Measurements from ENCODE around the gene ATP6AP1. TPM values are rescaled to one million over a fixed set of nuclear protein-coding genes. Genes with fewer than 3 reads are reported as not detected.
"Not testable (repeated sequence)": the region's sequence is repeated elsewhere in the genome, so short reads cannot be mapped to it uniquely, and the experiment has no call there.

ATP6AP1 gene
- total and polyA plus RNA-seq, 9 of the 15 experiments (the other 6 are each of a cell fraction or from before 2014, with no cell fraction given), result 8.3 to 90.5 (median 52.9) TPM

- H3K79me2 ChIP-seq (ENCODE audit: control insufficient read depth, insufficient read depth, low read length); CTCF ChIA-PET (ENCODE audit: low intra/inter-chr PET ratio); H3K27ac ChIP-seq (ENCODE audit: extremely low read depth, low read depth, low read length); BruUV-seq (replicated peaks); H3K27me3 ChIP-seq (ENCODE audit: control insufficient read depth in 2 of 2, insufficient read depth in 2 of 2, low read length in 2 of 2); FAIRE-seq; H3K36me3 ChIP-seq (ENCODE audit: control insufficient read depth, insufficient read depth, low read length); POLR2A ChIA-PET; H3K4me3 ChIP-seq; intact Hi-C loops (cut with micrococcal nuclease); DNase-seq (ENCODE audit: extremely low read depth in 1 of 4, low spot score in 3 of 4); H2AFZ ChIP-seq (ENCODE audit: low read depth, low read length); H3K9ac ChIP-seq (ENCODE audit: insufficient read depth in 1 of 2, low read depth in 2 of 2, low read length in 2 of 2); in situ Hi-C loops (cut with MboI); H3K4me2 ChIP-seq (ENCODE audit: insufficient read depth, low read length); H4K20me1 ChIP-seq (replicated peaks; ENCODE audit: control insufficient read depth, insufficient read depth, low read length); H3K9me1 ChIP-seq (ENCODE audit: control insufficient read depth, insufficient read depth, low read length); H3K9me3 ChIP-seq (replicated peaks; ENCODE audit: control insufficient read depth, insufficient read depth, low read depth, low read length): not testable (repeated sequence)
- peak; percentile 63 for ATAC-seq
- no CpG with 5 or more reads among the region's 20 CpGs for WGBS (ENCODE audit: insufficient coverage, low coverage, missing lambda C conversion rate)
- H3K4me1 ChIP-seq (replicated peaks in 1 of 2; ENCODE audit: control insufficient read depth in 2 of 2, insufficient read depth in 2 of 2, low read length in 2 of 2), result peaks cover 5 to 13% of the 10 kb centered on the region in 2 experiments
Measured at GRCh38 chrX:154388094-154388493, 40.4 kb upstream of the ATP6AP1 start.

- H3K4me1 ChIP-seq (replicated peaks in 1 of 2; ENCODE audit: control insufficient read depth in 2 of 2, insufficient read depth in 2 of 2, low read length in 2 of 2); H3K27me3 ChIP-seq (ENCODE audit: control insufficient read depth in 2 of 2, insufficient read depth in 2 of 2, low read length in 2 of 2); H2AFZ ChIP-seq (ENCODE audit: low read depth, low read length); H3K9me3 ChIP-seq (replicated peaks; ENCODE audit: control insufficient read depth, insufficient read depth, low read depth, low read length); H3K27ac ChIP-seq (ENCODE audit: extremely low read depth, low read depth, low read length); H3K9me1 ChIP-seq (ENCODE audit: control insufficient read depth, insufficient read depth, low read length); H3K79me2 ChIP-seq (ENCODE audit: control insufficient read depth, insufficient read depth, low read length); H3K4me3 ChIP-seq; H3K36me3 ChIP-seq (ENCODE audit: control insufficient read depth, insufficient read depth, low read length); intact Hi-C loops (cut with micrococcal nuclease); POLR2A ChIA-PET; BruUV-seq (replicated peaks); DNase-seq (ENCODE audit: extremely low read depth in 1 of 4, low spot score in 3 of 4); H3K4me2 ChIP-seq (ENCODE audit: insufficient read depth, low read length); H3K9ac ChIP-seq (ENCODE audit: insufficient read depth in 1 of 2, low read depth in 2 of 2, low read length in 2 of 2); CTCF ChIA-PET (ENCODE audit: low intra/inter-chr PET ratio); H4K20me1 ChIP-seq (replicated peaks; ENCODE audit: control insufficient read depth, insufficient read depth, low read length); in situ Hi-C loops (cut with MboI): not testable (repeated sequence)
- peak; percentile 100 for FAIRE-seq
- peak; percentile 10 for ATAC-seq
- no CpG with 5 or more reads among the region's 16 CpGs for WGBS (ENCODE audit: insufficient coverage, low coverage, missing lambda C conversion rate)
Measured at GRCh38 chrX:154388649-154389048, 39.8 kb upstream of the ATP6AP1 start.

Data from K562 (cell line).